ENCODE data around the gene NDUFS8.

Gene NDUFS8

DNA sequence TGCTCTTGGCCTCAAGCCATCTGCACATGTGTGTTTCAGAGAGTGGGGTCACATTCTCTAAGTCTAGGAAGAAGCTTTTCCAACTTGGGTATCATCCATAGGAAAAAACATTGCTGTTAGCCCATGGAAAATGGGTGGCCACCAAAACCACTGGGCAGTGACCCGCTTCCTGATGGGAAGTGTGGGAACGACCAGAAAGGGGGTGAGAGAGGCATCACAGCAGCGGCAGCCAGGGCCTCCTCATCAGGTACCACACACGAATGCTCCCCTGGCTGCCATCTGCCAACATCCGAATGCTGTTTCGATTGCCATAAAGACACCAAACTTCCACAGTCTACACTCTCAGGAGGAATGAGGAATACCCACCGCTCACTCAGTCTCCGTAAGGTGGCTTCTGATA is 50.4 kb downstream of the NDUFS8 start:
- DNase-seq (ENCODE audit: low read depth): no peak

DNA sequence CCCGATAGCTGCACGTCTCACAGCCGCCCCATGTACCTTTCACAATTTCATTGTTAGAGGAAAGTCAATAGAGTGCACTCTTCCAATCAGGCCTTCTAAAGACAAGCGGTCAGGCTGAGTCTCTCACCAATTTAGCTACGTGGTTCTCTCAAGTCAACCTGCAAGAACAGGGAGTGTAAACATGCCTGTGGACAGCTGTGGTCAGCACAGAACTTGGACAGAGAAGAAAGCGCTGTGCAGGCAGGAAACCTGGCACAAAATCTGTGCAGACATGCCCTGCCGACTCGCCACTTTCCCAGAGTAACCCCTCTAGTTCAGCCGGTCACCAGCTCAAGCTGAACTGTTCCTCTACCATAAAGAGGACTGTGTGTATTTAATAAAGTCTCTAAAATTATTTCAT is 51.2 kb downstream of the NDUFS8 start:
- DNase-seq (ENCODE audit: low read depth): no peak

DNA sequence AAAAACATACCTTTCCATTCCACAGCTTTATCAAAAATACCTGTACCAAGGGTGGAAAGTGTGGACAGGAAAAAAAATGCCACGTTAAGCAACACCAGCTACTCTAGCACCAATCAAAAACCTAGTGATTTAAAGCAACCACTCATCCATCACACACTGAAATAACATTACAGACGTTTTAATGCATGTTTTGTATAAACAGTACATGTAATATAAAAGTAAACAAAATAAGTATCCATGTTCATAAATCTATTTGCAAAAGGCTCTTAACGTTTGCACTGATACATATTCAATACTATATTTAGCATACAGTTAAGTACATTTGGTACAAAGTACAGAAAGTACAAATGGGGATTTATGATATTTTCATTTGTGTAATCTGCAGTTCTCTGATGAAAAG is 52.0 kb downstream of the NDUFS8 start:
- DNase-seq (ENCODE audit: low read depth): no peak

DNA sequence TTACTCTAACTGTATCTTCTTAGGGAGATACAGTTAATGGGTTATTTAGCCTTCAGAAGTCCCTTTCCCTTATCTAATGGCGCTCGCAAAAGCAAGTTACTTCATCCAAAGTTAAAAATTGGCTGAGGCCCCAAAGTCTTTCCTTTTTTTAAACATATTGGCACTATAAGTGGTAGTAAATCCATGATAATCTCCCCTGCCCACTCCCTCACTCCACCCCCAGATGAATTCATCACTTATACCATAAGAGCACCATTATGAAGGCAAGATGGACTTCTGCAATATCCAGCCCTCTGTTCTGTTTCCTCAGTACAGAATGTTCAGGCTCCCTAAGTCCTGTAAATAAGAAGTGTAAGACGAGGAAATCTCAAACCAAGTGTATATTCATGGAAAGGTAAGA is 53.0 kb downstream of the NDUFS8 start:
- no peak for DNase-seq (ENCODE audit: low read depth)

Measured in stimulated activated CD8-positive, alpha-beta memory T cell treated with anti-CD3 and anti-CD28 coated beads, Interleukin-4, amount 100 ng/mL, for 24 hours (primary cell).